GM20000 (cell line): ENCODE data around the gene IWS1.

ENCODE experiments used
- DNase-seq: peaks from one replicate; pipeline ENCODE4 v3.0.0; 2012; ENCODE audit warnings: low spot score
- TF ChIP-seq, protein P1 (sequence below): IDR thresholded peaks from 2 replicates; pipeline ENCODE4 v1.5.1; 2012; ENCODE audit warnings: mild to moderate bottlenecking, control low read depth; ENCODE audit errors: extremely low read depth, missing control alignments

IWS1 gene

DNA sequence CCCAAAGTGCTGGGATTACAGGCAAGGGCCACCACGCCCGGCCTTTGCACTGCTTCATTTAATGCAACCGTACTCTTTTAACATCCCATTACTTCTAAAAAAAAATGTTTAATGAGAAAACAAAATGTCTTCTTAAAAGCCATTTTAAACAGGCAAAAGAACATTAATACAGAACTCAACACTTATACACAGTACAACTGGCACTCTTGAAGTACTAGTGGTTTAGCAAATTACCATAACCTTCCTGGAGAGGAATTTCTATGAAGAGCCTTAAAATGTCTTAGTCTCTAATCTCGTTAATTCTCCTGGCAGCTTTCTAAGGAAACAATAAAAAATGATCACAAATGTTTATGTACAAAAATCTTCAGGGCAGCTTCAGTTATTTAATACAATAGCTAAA, 5.9 kb downstream of the IWS1 start:
- no peak for DNase-seq
- TF ChIP-seq, protein P1, sequence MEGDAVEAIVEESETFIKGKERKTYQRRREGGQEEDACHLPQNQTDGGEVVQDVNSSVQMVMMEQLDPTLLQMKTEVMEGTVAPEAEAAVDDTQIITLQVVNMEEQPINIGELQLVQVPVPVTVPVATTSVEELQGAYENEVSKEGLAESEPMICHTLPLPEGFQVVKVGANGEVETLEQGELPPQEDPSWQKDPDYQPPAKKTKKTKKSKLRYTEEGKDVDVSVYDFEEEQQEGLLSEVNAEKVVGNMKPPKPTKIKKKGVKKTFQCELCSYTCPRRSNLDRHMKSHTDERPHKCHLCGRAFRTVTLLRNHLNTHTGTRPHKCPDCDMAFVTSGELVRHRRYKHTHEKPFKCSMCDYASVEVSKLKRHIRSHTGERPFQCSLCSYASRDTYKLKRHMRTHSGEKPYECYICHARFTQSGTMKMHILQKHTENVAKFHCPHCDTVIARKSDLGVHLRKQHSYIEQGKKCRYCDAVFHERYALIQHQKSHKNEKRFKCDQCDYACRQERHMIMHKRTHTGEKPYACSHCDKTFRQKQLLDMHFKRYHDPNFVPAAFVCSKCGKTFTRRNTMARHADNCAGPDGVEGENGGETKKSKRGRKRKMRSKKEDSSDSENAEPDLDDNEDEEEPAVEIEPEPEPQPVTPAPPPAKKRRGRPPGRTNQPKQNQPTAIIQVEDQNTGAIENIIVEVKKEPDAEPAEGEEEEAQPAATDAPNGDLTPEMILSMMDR, result no peak

DNA sequence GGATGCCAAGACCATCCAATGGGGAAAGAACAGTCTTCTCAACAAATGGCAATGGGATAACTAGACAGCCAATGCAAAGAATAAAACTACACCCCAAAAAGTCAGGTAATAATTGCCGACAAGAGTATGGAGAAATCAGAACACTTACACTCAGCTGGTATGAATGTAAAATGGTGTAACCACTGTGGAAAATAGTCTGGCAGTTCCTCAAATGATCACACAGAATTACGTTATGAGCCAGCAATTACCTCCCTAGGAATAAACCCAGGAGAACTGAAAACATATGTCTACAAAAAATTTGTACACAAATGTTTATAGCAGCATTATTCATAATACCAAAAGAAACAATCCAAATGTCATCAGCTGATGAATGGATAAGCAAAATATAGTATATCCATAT, 8.8 kb downstream of the IWS1 start:
- no peak for DNase-seq
- TF ChIP-seq, protein P1, result no peak

DNA sequence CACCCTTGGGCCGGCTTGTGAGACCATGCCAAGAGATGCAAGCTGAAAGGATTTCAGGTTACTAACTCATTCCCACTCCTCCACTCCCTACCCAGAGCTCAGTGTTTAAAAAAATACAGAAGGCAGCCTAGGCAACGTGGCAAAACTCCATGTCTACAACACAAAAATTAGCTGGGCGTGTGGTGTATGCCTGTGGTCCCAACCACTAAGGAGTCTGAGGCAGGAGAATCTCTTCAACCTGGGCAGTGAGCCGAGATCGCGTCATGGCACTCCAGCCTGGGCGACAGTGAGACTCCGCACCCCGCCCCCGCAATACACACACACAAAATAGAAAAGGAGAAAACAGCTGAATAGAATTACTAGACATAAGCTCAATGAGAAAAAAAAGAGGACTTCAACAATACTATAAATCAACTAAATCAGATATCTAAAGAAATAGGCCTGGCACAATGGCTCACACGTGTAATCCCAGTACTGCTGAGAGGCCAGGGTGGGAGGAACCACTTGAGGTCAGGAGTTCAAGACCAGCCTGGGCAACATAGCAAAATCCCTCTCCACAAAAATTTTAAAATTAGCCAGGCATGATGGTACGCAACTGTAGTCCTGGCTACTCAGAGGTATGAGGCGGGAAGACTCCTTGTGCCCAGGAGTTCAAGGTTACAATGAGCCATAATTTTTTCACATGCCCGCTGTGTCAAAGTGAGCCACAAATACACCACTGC, 10.1 kb downstream of the IWS1 start:
- no peak for DNase-seq
- TF ChIP-seq, protein P1, result no peak

DNA sequence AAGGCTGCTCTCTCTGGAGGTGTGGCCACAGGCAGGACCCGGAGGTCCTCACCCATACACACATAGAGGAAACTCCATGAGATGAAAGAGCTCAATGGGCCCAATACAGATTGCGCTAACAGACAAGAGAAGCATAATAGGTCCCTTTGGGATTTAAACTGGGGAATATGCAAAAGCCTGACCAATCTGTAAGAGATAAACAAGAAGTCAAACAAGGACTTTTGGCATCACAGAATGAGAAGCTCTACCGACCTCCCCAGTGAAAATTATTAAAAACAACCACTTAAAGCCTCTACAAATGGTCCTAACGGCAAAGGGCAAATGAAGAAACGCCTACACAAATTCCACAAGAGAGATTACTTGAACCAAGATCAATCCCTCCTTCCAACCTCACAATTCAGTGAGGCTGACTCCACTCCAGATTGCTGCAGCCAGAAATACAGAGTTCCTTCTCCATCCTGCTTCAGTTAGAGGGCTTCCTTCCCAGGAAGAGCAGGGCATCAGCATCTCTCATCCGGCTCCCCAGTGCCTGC, 10.8 kb downstream of the IWS1 start:
- no peak for DNase-seq

DNA sequence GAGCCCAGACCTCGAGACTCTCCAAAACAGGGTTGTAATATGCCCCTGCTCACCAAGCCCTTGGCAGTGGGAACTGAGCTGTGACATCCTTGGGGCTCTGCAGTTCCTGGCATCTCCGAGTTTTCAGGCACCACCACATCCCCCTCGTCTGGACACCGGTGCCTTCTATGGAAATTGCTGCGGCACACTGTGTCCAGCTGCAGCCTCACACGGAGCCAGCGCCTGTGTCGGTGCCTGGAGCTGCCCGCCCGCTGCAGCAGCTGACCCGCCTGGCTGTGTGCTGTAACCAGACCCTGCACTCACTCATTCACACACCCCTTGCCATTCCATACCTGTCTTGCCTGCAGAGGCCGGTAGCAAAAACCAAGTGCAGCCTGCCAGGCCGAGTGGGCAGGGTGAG, 11.8 kb downstream of the IWS1 start:
- TF ChIP-seq, protein P1, result no peak
- no peak for DNase-seq

More for the DNA sequence above, 10.8 kb downstream of the IWS1 start:
- TF ChIP-seq, protein P1, result no peak

DNA sequence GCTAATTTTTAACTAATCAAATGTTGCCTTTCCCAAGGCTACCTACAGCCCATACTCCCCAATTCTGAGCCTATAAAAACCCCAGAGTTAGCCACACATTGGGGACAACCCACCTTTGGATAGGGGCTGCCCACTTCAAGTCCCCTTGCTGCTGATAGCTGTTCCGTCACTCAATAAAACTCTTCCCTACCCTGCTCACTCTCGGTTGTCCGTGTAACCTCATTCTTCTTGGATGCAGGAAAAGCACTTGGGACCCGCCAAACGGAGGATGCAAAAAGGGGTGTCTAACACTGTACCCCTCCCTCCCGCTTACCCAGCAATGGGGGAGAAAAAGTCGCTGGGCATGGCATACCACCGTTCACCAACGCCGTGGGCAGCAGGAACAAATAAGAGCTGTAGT, 12.2 kb downstream of the IWS1 start:
- DNase-seq, result no peak

DNA sequence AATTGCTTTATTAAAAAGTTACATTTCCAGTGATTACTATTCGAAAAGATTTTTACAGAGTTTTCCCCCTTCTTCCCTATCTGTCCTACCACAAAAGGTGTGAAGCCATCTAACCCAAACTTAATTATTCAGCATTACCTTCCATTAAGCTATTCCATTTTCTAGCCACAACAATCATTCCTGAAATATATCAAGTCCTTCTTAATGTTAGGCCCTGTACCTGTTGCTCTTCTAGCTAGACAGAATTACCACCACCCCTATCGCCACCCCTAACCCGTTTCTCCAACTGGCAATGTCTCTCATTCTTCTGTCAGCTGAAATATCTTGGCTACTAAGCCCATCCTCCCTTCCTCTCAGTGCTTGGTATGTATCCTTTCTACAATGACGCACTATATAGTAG, 13.9 kb downstream of the IWS1 start:
- no peak for DNase-seq
- TF ChIP-seq, protein P1, result no peak

More for the DNA sequence above, 12.2 kb downstream of the IWS1 start:
- TF ChIP-seq, protein P1, result no peak
